ENCODE results near the gene R3HDM2. TPM values are rescaled to one million over a fixed set of nuclear protein-coding genes. Genes with fewer than 3 reads are reported as not detected.

The R3HDM2 gene
- total RNA-seq, 4 donors from 2014 or later, result 30.3 to 41.5 (median 35.1) TPM

- TF ChIP-seq POLR2A (IDR thresholded peaks at IDR 0.05; ENCODE audit: low read depth) (no peak), EP300 (IDR thresholded peaks at IDR 0.05) (no peak), POLR2AphosphoS5 (IDR thresholded peaks at IDR 0.05) (no peak), CTCF (IDR thresholded peaks at IDR 0.05) (no peak)
- peak overlapping the region in 1 of 4 donors; percentile 36 for H3K27ac ChIP-seq (replicated peaks in 1 of 4)
- no peaks in the 10 kb centered on the region for H3K9me3 ChIP-seq
- peaks cover 15 to 100% (median 59%) of the 10 kb centered on the region in 4 donors for H3K27me3 ChIP-seq
- WGBS, result 2% methylated on average over 14 of the region's 14 CpGs
- peak overlapping the region; percentile 58 to 59 (median 59) for H3K4me3 ChIP-seq
- intact Hi-C loops (cut with DNase I), result loop anchor here (1.0 kb wide), 1 partner anchor 24 kb away; no protein-coding TSS in a partner anchor
- H3K36me3 ChIP-seq, result peaks cover under 1 to 7% (median 4%) of the 10 kb centered on the region in 4 donors
- H3K4me1 ChIP-seq, result peaks cover 58 to 83% (median 72%) of the 10 kb centered on the region in 4 donors
- no peak for DNase-seq (ENCODE audit: extremely low spot score)
Observed at GRCh38 chr12:57239587-57240065, 191.2 kb downstream of the R3HDM2 start.

DNA sequence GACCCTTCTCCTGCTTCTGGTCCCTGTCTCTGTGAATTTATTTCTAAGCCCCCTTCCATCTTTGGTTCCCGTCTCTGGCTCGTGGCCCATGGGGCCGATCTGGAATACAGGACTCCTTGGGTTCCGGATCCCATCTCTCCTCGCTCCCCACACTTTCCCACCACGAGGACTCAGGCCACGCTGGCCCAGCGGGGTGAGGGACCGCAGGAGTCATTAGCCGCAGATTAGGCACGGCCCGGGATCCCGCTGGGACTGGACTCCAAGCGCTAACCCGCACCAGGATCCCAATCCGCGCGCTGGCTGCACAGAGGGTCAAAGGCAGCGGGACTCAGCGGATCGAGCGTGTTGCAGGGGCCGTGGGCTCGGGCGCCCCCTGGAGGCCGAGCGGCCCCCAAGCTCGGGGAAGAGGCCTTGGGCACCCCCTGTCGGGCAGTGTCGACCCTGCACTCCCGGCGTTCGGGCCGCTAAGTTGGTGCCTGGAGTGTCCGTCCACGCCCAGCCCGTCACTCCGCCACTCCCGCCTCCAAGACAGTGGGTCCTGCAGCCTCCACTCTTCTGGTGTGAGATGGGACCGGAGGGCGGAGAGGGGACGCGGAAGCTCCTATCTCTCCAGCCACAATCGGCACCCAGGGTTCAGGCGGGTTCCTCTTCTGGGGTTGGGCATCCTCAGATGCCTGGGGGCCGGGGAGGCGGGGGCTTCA lies 191.8 kb downstream of the R3HDM2 start:
- DNase-seq (ENCODE audit: extremely low spot score), result peak; percentile 96
- Histone ChIP-seq H3K27me3 (peaks cover 15 to 95% (median 57%) of the 10 kb centered on the region in 4 donors), H3K36me3 (peaks cover 7 to 13% (median 10%) of the 10 kb centered on the region in 4 donors), H3K4me3 (peak overlapping the region; percentile 58 to 59 (median 59)), H3K9me3 (no peaks in the 10 kb centered on the region), H3K4me1 (peaks cover 58 to 78% (median 71%) of the 10 kb centered on the region in 4 donors), H3K27ac (replicated peaks in 1 of 4) (no peak overlapping the region)
- intact Hi-C loops (cut with DNase I), result loop anchor here (1.0 kb wide), 1 partner anchor 24 kb away; no protein-coding TSS in a partner anchor
- no peak for TF ChIP-seq POLR2A (IDR thresholded peaks at IDR 0.05; ENCODE audit: low read depth)
- TF ChIP-seq POLR2AphosphoS5 (IDR thresholded peaks at IDR 0.05), result peak in 1 of 2 donors; percentile 77
- TF ChIP-seq EP300 (IDR thresholded peaks at IDR 0.05), result no peak
- TF ChIP-seq CTCF (IDR thresholded peaks at IDR 0.05), result peak in 2 of 3 experiments; percentile 100
- WGBS, result 9% methylated on average over 9 of the region's 47 CpGs

GRCh38 chr12:57237932-57238853 lies 192.7 kb downstream of the R3HDM2 start:
- DNase-seq (ENCODE audit: extremely low spot score), result no peak
- Histone ChIP-seq H3K9me3 (no peaks in the 10 kb centered on the region), H3K36me3 (peaks cover 15 to 21% (median 18%) of the 10 kb centered on the region in 4 donors), H3K4me3 (peak overlapping the region; percentile 58 to 59 (median 59)), H3K27me3 (peaks cover 12 to 86% (median 51%) of the 10 kb centered on the region in 4 donors), H3K4me1 (peaks cover 50 to 70% (median 63%) of the 10 kb centered on the region in 4 donors), H3K27ac (replicated peaks in 1 of 4) (no peak overlapping the region)
- WGBS, result 7% methylated on average over 59 of the region's 63 CpGs
- TF ChIP-seq EP300 (IDR thresholded peaks at IDR 0.05) (no peak), POLR2AphosphoS5 (IDR thresholded peaks at IDR 0.05) (no peak), POLR2A (IDR thresholded peaks at IDR 0.05; ENCODE audit: low read depth) (no peak), CTCF (IDR thresholded peaks at IDR 0.05) (no peak)
- intact Hi-C loops (cut with DNase I), result no loop called here

- Histone ChIP-seq H3K27ac (replicated peaks in 1 of 4) (no peak overlapping the region), H3K4me3 (peak overlapping the region in 1 of 4 donors; percentile 59), H3K36me3 (peaks cover 22 to 28% (median 24%) of the 10 kb centered on the region in 4 donors), H3K27me3 (peaks cover 12 to 83% (median 45%) of the 10 kb centered on the region in 4 donors), H3K9me3 (no peaks in the 10 kb centered on the region), H3K4me1 (peaks cover 43 to 64% (median 57%) of the 10 kb centered on the region in 4 donors)
- no peak for TF ChIP-seq POLR2AphosphoS5 (IDR thresholded peaks at IDR 0.05)
- TF ChIP-seq CTCF (IDR thresholded peaks at IDR 0.05), result no peak
- no peak for TF ChIP-seq POLR2A (IDR thresholded peaks at IDR 0.05; ENCODE audit: low read depth)
- TF ChIP-seq EP300 (IDR thresholded peaks at IDR 0.05), result no peak
- no peak for DNase-seq (ENCODE audit: extremely low spot score)
- 58% methylated on average over 5 of the region's 5 CpGs for WGBS
- intact Hi-C loops (cut with DNase I), result no loop called here
Observed at GRCh38 chr12:57237596-57237931, 193.3 kb downstream of the R3HDM2 start.

All from esophagus muscularis mucosa (tissue), 4 donors.